MM.1S (cell line): ENCODE measurements around the gene STYXL1.

Experiments used
- EZH2phosphoT487 ChIP-seq: fragments of 300-600 bp; sonication (generic); IDR thresholded peaks from 2 replicates; pipeline ENCODE4 v1.6.1; 2018; ENCODE audit warnings: antibody characterized with exemption, low read length
- TF ChIP-seq, protein P1 (sequence below): fragments of 300-600 bp; sonication (generic); IDR thresholded peaks from 2 replicates; pipeline ENCODE4 v1.5.1; 2016; ENCODE audit warnings: antibody characterized with exemption, low read length, mixed read lengths

DNA sequence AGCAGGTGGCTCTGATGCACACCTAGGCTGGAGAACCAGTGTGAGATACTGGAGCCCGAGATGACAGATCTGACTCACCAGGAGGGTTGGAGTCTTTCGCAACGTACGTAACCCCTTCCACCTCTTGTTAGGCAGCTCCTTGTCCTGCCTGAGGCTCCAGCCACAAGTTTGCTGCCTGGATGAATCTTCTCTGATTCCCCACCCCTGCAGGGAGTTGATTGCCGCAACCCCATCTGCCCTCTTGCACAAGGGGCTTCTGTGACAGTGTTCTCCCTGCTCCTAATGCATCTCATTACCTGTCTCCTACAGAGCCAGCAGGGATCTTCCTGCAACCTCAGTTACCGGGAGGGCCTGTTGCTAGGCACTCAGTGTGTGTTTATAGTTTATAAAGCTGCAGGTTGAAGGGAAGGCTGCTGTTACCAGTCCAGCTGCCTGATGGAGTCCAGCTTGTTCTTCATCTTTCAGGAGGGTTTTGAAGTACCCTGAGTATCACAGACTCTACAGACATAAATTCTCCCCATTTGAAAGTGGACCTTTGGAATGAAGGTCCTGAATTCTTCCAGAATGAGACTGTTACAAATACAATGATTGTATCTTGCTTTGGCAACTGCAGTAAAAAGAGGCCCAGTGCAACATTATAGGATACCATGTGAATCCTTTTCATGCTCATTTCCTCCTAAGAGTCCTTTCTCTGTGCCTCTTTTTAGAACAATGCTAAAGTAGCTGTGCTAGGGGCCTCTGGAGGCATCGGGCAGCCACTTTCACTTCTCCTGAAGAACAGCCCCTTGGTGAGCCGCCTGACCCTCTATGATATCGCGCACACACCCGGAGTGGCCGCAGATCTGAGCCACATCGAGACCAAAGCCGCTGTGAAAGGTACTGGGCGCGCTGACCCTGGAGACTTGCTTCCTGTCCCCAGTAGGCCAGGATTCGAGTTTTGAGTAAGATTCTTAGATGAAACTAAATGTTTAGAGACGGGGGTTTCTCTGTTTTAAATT, 6.6 kb upstream of the STYXL1 start:
- TF ChIP-seq, protein P1, sequence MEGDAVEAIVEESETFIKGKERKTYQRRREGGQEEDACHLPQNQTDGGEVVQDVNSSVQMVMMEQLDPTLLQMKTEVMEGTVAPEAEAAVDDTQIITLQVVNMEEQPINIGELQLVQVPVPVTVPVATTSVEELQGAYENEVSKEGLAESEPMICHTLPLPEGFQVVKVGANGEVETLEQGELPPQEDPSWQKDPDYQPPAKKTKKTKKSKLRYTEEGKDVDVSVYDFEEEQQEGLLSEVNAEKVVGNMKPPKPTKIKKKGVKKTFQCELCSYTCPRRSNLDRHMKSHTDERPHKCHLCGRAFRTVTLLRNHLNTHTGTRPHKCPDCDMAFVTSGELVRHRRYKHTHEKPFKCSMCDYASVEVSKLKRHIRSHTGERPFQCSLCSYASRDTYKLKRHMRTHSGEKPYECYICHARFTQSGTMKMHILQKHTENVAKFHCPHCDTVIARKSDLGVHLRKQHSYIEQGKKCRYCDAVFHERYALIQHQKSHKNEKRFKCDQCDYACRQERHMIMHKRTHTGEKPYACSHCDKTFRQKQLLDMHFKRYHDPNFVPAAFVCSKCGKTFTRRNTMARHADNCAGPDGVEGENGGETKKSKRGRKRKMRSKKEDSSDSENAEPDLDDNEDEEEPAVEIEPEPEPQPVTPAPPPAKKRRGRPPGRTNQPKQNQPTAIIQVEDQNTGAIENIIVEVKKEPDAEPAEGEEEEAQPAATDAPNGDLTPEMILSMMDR: no peak
- TF ChIP-seq EZH2phosphoT487: no peak
